A549 (cell line): ENCODE data around the gene ITFG1.

ENCODE experiments used
- CEBPB ChIP-seq, 2 experiments: fragments of >200 bp in 1 of 2; sonication (Bioruptor Twin) in 1 of 2; formaldehyde crosslinking in 1 of 2; IDR thresholded peaks; 2 replicates each; pipeline ENCODE4 v1.6.1; 2012 to 2016
- EP300 ChIP-seq, 2 experiments: fragments of >200 bp; sonication (Bioruptor Twin); formaldehyde crosslinking; IDR thresholded peaks; 2 replicates in 1 of 2; 3 replicates in 1 of 2; pipeline ENCODE4 v1.6.1; 2016 to 2017
- HOXB13 ChIP-seq: fragments of 250-450 bp; sonication (Bioruptor Pico); IDR thresholded peaks from 2 replicates; pipeline ENCODE4 v1.5.0; 2020; ENCODE audit warnings: low read depth, mild to moderate bottlenecking, moderate library complexity
- JUN ChIP-seq, 2 experiments: fragments of >200 bp; sonication (Bioruptor Twin); formaldehyde crosslinking; IDR thresholded peaks; 2 replicates in 1 of 2; 3 replicates in 1 of 2; pipeline ENCODE4 v1.6.1; 2016 to 2017
- POLR2AphosphoS2 ChIP-seq: conservative IDR thresholded peaks from 2 replicates; pipeline ENCODE4 v1.6.1; 2012; ENCODE audit warnings: low read length, improper control_type of control experiment, inconsistent platforms
- TF ChIP-seq, protein P1 (sequence below): fragments of >200 bp; sonication (Bioruptor Twin); formaldehyde crosslinking; IDR thresholded peaks from 3 replicates; pipeline ENCODE4 v1.5.1; 2016
- TF ChIP-seq, protein P2 (sequence below): fragments of 150-350 bp; IDR thresholded peaks from 2 replicates; pipeline ENCODE4 v1.6.1; 2014; ENCODE audit warnings: low read depth, mild to moderate bottlenecking, low read length
- TF ChIP-seq, protein P3 (sequence below): IDR thresholded peaks from 2 replicates; pipeline ENCODE4 v1.6.1; 2012
- TF ChIP-seq, protein P4 (sequence below): fragments of 450-650 bp; IDR thresholded peaks from 2 replicates; pipeline ENCODE4 v1.6.1; 2014; ENCODE audit warnings: antibody characterized with exemption

DNA sequence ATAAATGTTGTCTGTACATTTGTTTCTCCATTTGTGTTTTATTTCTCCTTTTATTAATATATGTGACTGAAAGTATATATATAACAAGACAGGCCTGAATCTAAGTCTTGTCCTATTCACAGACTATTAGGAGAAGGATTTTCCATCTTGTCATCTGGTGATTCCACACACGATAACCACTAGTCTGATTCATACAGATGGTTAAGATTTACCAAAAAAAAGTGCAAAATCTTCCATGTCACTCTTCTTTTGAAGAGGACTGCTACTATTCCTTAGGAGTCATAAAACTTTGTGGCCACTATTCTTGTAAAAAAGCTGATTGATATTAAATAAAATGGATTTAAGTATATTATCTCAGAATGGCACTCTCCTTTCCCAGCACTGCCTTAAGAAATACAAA, 156.3 kb downstream of the ITFG1 start:
- TF ChIP-seq JUN (IDR thresholded peaks at IDR 0.05) (no peak), EP300 (IDR thresholded peaks at IDR 0.05) (no peak), CEBPB (IDR thresholded peaks at IDR 0.05) (no peak), HOXB13 (CRISPR knock-in tag) (no peak), POLR2AphosphoS2 (no peak)
- TF ChIP-seq, protein P1, sequence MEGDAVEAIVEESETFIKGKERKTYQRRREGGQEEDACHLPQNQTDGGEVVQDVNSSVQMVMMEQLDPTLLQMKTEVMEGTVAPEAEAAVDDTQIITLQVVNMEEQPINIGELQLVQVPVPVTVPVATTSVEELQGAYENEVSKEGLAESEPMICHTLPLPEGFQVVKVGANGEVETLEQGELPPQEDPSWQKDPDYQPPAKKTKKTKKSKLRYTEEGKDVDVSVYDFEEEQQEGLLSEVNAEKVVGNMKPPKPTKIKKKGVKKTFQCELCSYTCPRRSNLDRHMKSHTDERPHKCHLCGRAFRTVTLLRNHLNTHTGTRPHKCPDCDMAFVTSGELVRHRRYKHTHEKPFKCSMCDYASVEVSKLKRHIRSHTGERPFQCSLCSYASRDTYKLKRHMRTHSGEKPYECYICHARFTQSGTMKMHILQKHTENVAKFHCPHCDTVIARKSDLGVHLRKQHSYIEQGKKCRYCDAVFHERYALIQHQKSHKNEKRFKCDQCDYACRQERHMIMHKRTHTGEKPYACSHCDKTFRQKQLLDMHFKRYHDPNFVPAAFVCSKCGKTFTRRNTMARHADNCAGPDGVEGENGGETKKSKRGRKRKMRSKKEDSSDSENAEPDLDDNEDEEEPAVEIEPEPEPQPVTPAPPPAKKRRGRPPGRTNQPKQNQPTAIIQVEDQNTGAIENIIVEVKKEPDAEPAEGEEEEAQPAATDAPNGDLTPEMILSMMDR = no peak
- TF ChIP-seq, protein P2, sequence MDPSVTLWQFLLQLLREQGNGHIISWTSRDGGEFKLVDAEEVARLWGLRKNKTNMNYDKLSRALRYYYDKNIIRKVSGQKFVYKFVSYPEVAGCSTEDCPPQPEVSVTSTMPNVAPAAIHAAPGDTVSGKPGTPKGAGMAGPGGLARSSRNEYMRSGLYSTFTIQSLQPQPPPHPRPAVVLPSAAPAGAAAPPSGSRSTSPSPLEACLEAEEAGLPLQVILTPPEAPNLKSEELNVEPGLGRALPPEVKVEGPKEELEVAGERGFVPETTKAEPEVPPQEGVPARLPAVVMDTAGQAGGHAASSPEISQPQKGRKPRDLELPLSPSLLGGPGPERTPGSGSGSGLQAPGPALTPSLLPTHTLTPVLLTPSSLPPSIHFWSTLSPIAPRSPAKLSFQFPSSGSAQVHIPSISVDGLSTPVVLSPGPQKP = no peak
- TF ChIP-seq, protein P3, sequence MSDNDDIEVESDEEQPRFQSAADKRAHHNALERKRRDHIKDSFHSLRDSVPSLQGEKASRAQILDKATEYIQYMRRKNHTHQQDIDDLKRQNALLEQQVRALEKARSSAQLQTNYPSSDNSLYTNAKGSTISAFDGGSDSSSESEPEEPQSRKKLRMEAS = no peak
- TF ChIP-seq, protein P4, sequence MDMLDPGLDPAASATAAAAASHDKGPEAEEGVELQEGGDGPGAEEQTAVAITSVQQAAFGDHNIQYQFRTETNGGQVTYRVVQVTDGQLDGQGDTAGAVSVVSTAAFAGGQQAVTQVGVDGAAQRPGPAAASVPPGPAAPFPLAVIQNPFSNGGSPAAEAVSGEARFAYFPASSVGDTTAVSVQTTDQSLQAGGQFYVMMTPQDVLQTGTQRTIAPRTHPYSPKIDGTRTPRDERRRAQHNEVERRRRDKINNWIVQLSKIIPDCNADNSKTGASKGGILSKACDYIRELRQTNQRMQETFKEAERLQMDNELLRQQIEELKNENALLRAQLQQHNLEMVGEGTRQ = no peak
